Endothelial cell of umbilical vein (primary cell): ENCODE results near the gene IFT88. TPM values are rescaled to one million over a fixed set of nuclear protein-coding genes. Genes with fewer than 3 reads are reported as not detected.

ENCODE experiments used
- BruUV-seq: library from RNA; stranded (reverse); fragments of 400-500 nt; replicated peaks from 2 replicates; lab custom pipeline; 2021; lab: Mats Ljungman, UMichigan
- CTCF ChIA-PET: fragments of 300-600, 350-600 bp; sonication (Branson Sonifier 250); formaldehyde crosslinking; loops from one replicate; lab custom pipeline; 2021; ENCODE audit warnings: antibody characterized with exemption, inconsistent platforms; lab: Charles Lee
- POLR2A ChIA-PET: fragments of 300-600, 350-600 bp; sonication (Branson Sonifier 250); formaldehyde crosslinking; loops from one replicate; lab custom pipeline; 2021; ENCODE audit warnings: antibody characterized with exemption, inconsistent platforms; lab: Charles Lee
- DNase-seq: peaks from one replicate; pipeline ENCODE4 v3.0.0-alpha.2; 2011; ENCODE audit warnings: low read depth, low spot score
- FAIRE-seq: peaks from 2 replicates; lab custom pipeline; 2011; peaks lifted over from hg19 to GRCh38; lab: Jason Lieb, UNC
- H2AFZ ChIP-seq: 2 replicates; pipeline ENCODE4 v1.6.0; 2012; ENCODE audit warnings: low read depth, low read length, control low read depth, inconsistent platforms
- H3K27ac ChIP-seq: 2 replicates; pipeline ENCODE4 v1.5.1; 2011; ENCODE audit warnings: low read depth, mild to moderate bottlenecking, control low read depth, low read length, moderate library complexity; ENCODE audit not compliant: insufficient read depth
- H3K27me3 ChIP-seq, 2 experiments: 2 replicates each; pipeline versions ENCODE4 v1.6.0 to v1.6.1; 2011; ENCODE audit warnings: low read length in 2 of 2, mixed read lengths in 1 of 2; ENCODE audit not compliant: control insufficient read depth in 2 of 2, insufficient read depth in 2 of 2
- H3K36me3 ChIP-seq, 2 experiments: 2 replicates in 1 of 2; 3 replicates in 1 of 2; pipeline ENCODE4 v1.5.1; 2011; ENCODE audit warnings: low read length in 2 of 2, mild to moderate bottlenecking in 1 of 2, moderate library complexity in 1 of 2; ENCODE audit not compliant: control insufficient read depth in 2 of 2, insufficient read depth in 2 of 2; ENCODE audit errors: extremely low read depth in 1 of 2
- H3K4me1 ChIP-seq: 3 replicates; pipeline ENCODE4 v1.5.1; 2011; ENCODE audit warnings: mild to moderate bottlenecking, low read length; ENCODE audit not compliant: control insufficient read depth, insufficient read depth; ENCODE audit errors: extremely low read depth
- H3K4me2 ChIP-seq: 2 replicates; pipeline ENCODE4 v1.6.1; 2011; ENCODE audit warnings: low read length, control low read depth, mixed read lengths; ENCODE audit not compliant: insufficient read depth
- H3K4me3 ChIP-seq, 3 experiments: fragments of 200-600 bp in 1 of 3; sonication (generic), shearing (Covaris generic) in 1 of 3; replicated peaks in 1 of 3; 2 replicates each; pipeline ENCODE4 v1.5.1; 2011 to 2016; ENCODE audit warnings: control low read depth in 3 of 3, low read length in 3 of 3, mild to moderate bottlenecking in 2 of 3, inconsistent platforms in 1 of 3, low read depth in 1 of 3, moderate library complexity in 1 of 3; ENCODE audit not compliant: insufficient read depth in 1 of 3
- H3K79me2 ChIP-seq: 2 replicates; pipeline ENCODE4 v1.6.0; 2012; ENCODE audit warnings: low read length, inconsistent platforms; ENCODE audit not compliant: control insufficient read depth, insufficient read depth
- H3K9ac ChIP-seq: replicated peaks from 2 replicates; pipeline ENCODE3; 2011; ENCODE audit warnings: low read length, control low read depth; ENCODE audit not compliant: insufficient read depth; ENCODE audit errors: extremely low read depth
- H3K9me1 ChIP-seq: replicated peaks from 3 replicates; pipeline ENCODE4 v1.6.0; 2011; ENCODE audit warnings: mild to moderate bottlenecking, low read length; ENCODE audit not compliant: control insufficient read depth, insufficient read depth; ENCODE audit errors: extremely low read depth
- H3K9me3 ChIP-seq: replicated peaks from 2 replicates; pipeline ENCODE4 v1.5.1; 2012; ENCODE audit warnings: low read length, inconsistent platforms; ENCODE audit not compliant: control insufficient read depth, insufficient read depth
- H4K20me1 ChIP-seq: replicated peaks from 2 replicates; pipeline ENCODE3; 2011; ENCODE audit warnings: mild to moderate bottlenecking, low read length; ENCODE audit not compliant: control insufficient read depth, insufficient read depth; ENCODE audit errors: extremely low read depth
- CTCF ChIP-seq, 2 donors: IDR thresholded peaks; 1 replicate in 1 of 2; 2 replicates in 1 of 2; pipeline ENCODE4 v1.5.1; 2011; ENCODE audit warnings: low read length in 2 of 2, mild to moderate bottlenecking in 2 of 2, moderate library complexity in 2 of 2, control low read depth in 1 of 2, inconsistent platforms in 1 of 2, low read depth in 1 of 2; ENCODE audit not compliant: insufficient read depth in 1 of 2; ENCODE audit errors: extremely low read depth in 1 of 2
- EZH2 ChIP-seq: IDR thresholded peaks from 2 replicates; pipeline ENCODE4 v1.6.1; 2012; ENCODE audit warnings: borderline replicate concordance, low read depth, mild to moderate bottlenecking, moderate library complexity, low read length, inconsistent platforms; ENCODE audit not compliant: severe bottlenecking
- FOS ChIP-seq: IDR thresholded peaks from 2 replicates; pipeline ENCODE4 v1.6.1; 2011; ENCODE audit warnings: mild to moderate bottlenecking, low read length, moderate library complexity, borderline replicate concordance; ENCODE audit not compliant: insufficient read depth
- GATA2 ChIP-seq: IDR thresholded peaks from 2 replicates; pipeline ENCODE4 v1.7.0; 2011; ENCODE audit warnings: low read depth, mild to moderate bottlenecking, moderate library complexity, mixed read lengths, low read length; ENCODE audit not compliant: insufficient read length, insufficient read depth
- JUN ChIP-seq: IDR thresholded peaks from 2 replicates; pipeline ENCODE4 v1.6.1; 2011; ENCODE audit warnings: borderline replicate concordance, low read depth; ENCODE audit not compliant: insufficient read length, insufficient read depth
- MAX ChIP-seq: IDR thresholded peaks from 2 replicates; pipeline ENCODE4 v1.6.1; 2011; ENCODE audit not compliant: insufficient read depth, insufficient read length
- MYC ChIP-seq: IDR thresholded peaks from one replicate; pipeline ENCODE4 v1.6.1; 2011; ENCODE audit warnings: mild to moderate bottlenecking, low read depth, low read length
- POLR2A ChIP-seq: IDR thresholded peaks from 2 replicates; pipeline ENCODE4 v1.6.1; 2012; ENCODE audit warnings: low read depth, mild to moderate bottlenecking, control low read depth, low read length
- POLR2AphosphoS5 ChIP-seq: IDR thresholded peaks from 2 replicates; pipeline ENCODE4 v1.6.1; 2012; ENCODE audit warnings: low read depth, mild to moderate bottlenecking, control low read depth, low read length, moderate library complexity; ENCODE audit not compliant: insufficient read depth
- dilution Hi-C: fragments of 300-500 bp; cut with MboI; formaldehyde crosslinking; loops from one replicate; pipeline ENCODE4 v1.15.0; 2019; ENCODE audit warnings: low sequenced_read_pairs; ENCODE audit not compliant: extremely low pct_ligation_motif_present
- intact Hi-C: fragments of 100-400 bp; cut with micrococcal nuclease; formaldehyde crosslinking; loops from one replicate; pipeline ENCODE4 v1.10.0; 2022
- polyA plus RNA-seq, 4 experiments: library from polyadenylated mRNA; depleted of rRNA in 3 of 4; stranded (reverse) in 3 of 4; unstranded in 1 of 4; fragments of >200 nt; gene quantifications; 2 replicates each; pipeline versions ENCODE4 v1.2.1 to v1.2.3, GENCODE V29; 2011 to 2012; ENCODE audit warnings: missing spikeins in 1 of 4
- total RNA-seq: library from RNA; stranded (reverse); gene quantifications from 2 replicates; pipeline ENCODE4 v1.2.3, GENCODE V29; 2021

Gene IFT88
- total and polyA plus RNA-seq, 2 donors (not counting 3 experiments of a cell fraction or from before 2014, with no cell fraction given): 2.4 to 9.1 TPM

GRCh38 chr13:20518660-20519100 is 48.3 kb upstream of the IFT88 start:
- POLR2A ChIA-PET: no interaction called here

GRCh38 chr13:20519875-20520274 is 47.1 kb upstream of the IFT88 start:
- ChIA-PET CTCF (no interaction called here), POLR2A (no interaction called here)
- no peak for FAIRE-seq
- intact Hi-C loops: loop anchor here (10.0 kb wide), 1 partner anchor 185 kb away; the partner anchor contains the start of gene IL17D
- Histone ChIP-seq H3K9me1 (no peaks in the 10 kb centered on the region), H3K4me3 (no peak overlapping the region), H3K36me3 (no peaks in the 10 kb centered on the region), H3K27ac (no peak overlapping the region), H2AFZ (no peak overlapping the region), H3K9me3 (no peaks in the 10 kb centered on the region), H3K4me1 (peaks cover 3% of the 10 kb centered on the region), H4K20me1 (no peaks in the 10 kb centered on the region), H3K4me2 (no peak overlapping the region), H3K9ac (no peak overlapping the region), H3K27me3 (no peaks in the 10 kb centered on the region), H3K79me2 (peaks cover 2% of the 10 kb centered on the region)
- BruUV-seq: no TSS peak
- TF ChIP-seq POLR2A (no peak), POLR2AphosphoS5 (no peak), MYC (no peak), CTCF (IDR thresholded peaks at IDR 0.05; ENCODE audit: extremely low read depth in 1 of 2, insufficient read depth in 1 of 2, low read depth in 1 of 2, low read length in 2 of 2) (no peak), JUN (no peak), EZH2 (no peak), FOS (no peak), GATA2 (no peak), MAX (no peak)
- no peak for DNase-seq
- dilution Hi-C loops: no loop called here

More at GRCh38 chr13:20518660-20519100, 48.3 kb upstream of the IFT88 start:
- no peak for TF ChIP-seq EZH2
- TF ChIP-seq POLR2A: no peak
- TF ChIP-seq MYC: no peak
- no peak for TF ChIP-seq POLR2AphosphoS5
- no peak for TF ChIP-seq MAX
- no peak for TF ChIP-seq FOS
- TF ChIP-seq JUN: no peak
- DNase-seq (no peak), FAIRE-seq (no peak)
- Histone ChIP-seq H3K9me3 (no peaks in the 10 kb centered on the region), H3K27me3 (no peaks in the 10 kb centered on the region), H3K9me1 (no peaks in the 10 kb centered on the region), H2AFZ (no peak overlapping the region), H3K4me3 (no peak overlapping the region), H3K36me3 (no peaks in the 10 kb centered on the region), H3K9ac (no peak overlapping the region), H3K4me2 (no peak overlapping the region), H3K4me1 (no peaks in the 10 kb centered on the region), H3K27ac (no peak overlapping the region), H4K20me1 (no peaks in the 10 kb centered on the region), H3K79me2 (no peaks in the 10 kb centered on the region)
- BruUV-seq: no TSS peak
- intact Hi-C loops (no loop called here), dilution Hi-C loops (no loop called here)
- CTCF ChIA-PET: interaction anchor here (0.6 to 1.4 kb wide), 2 partner anchors 13 to 405 kb away, joined by 3 to 4 read pairs; no protein-coding TSS in a partner anchor
